ENCODE data around the gene EPX. TPM values are rescaled to one million over a fixed set of nuclear protein-coding genes. Genes with fewer than 3 reads are reported as not detected.

Gene EPX
- total and polyA plus RNA-seq, 3 donors from 2014 or later = not detected

- Histone ChIP-seq H3K9me3 (no peaks in the 10 kb centered on the region), H3K36me3 (ENCODE audit: low read depth, missing control alignments) (no peaks in the 10 kb centered on the region), H3K4me1 (no peaks in the 10 kb centered on the region), H3K4me3 (no peak within 1 kb of the TSS), H3K27ac (no peak within 1 kb of the TSS), H3K27me3 (no peaks in the 10 kb centered on the region)
- intact Hi-C loops (cut with DNase I; ENCODE audit: low total_unique reads) = no loop called here
- DNase-seq = no peak
- no peak for TF ChIP-seq POLR2A (IDR thresholded peaks at IDR 0.05)
- TF ChIP-seq CTCF (IDR thresholded peaks at IDR 0.05) = no peak
- WGBS, 2 donors = 83 to 84% methylated on average over 5 of the region's 5 CpGs
Measured at GRCh38 chr17:58238147-58238634, 45.7 kb downstream of the EPX start, which contains the start of gene LPO. LPO (plus strand) TSS chr17:58238584; CDS start chr17:58242980, 4,396 bp downstream.

GRCh38 chr17:58239987-58240386 lies 47.5 kb downstream of the EPX start:
- 50 to 66% methylated on average over 1 of the region's 1 CpG for WGBS, 2 donors
- Histone ChIP-seq H3K4me3 (no peak overlapping the region), H3K27ac (no peak overlapping the region), H3K9me3 (no peaks in the 10 kb centered on the region), H3K4me1 (no peaks in the 10 kb centered on the region), H3K36me3 (ENCODE audit: low read depth, missing control alignments) (no peaks in the 10 kb centered on the region), H3K27me3 (no peaks in the 10 kb centered on the region)
- DNase-seq = no peak
- TF ChIP-seq POLR2A (IDR thresholded peaks at IDR 0.05) = no peak
- TF ChIP-seq CTCF (IDR thresholded peaks at IDR 0.05) = no peak
- intact Hi-C loops (cut with DNase I; ENCODE audit: low total_unique reads) = no loop called here

- Histone ChIP-seq H3K4me1 (no peaks in the 10 kb centered on the region), H3K27me3 (no peaks in the 10 kb centered on the region), H3K9me3 (no peaks in the 10 kb centered on the region), H3K36me3 (ENCODE audit: low read depth, missing control alignments) (no peaks in the 10 kb centered on the region), H3K27ac (no peak overlapping the region), H3K4me3 (no peak overlapping the region)
- intact Hi-C loops (cut with DNase I; ENCODE audit: low total_unique reads) = no loop called here
- 38 to 49% methylated on average over 4 of the region's 4 CpGs for WGBS, 2 donors
- TF ChIP-seq CTCF (IDR thresholded peaks at IDR 0.05) (no peak), POLR2A (IDR thresholded peaks at IDR 0.05) (no peak)
- no peak for DNase-seq
Measured at GRCh38 chr17:58242171-58242784, 49.8 kb downstream of the EPX start.

- intact Hi-C loops (cut with DNase I; ENCODE audit: low total_unique reads) = no loop called here
- Histone ChIP-seq H3K36me3 (ENCODE audit: low read depth, missing control alignments) (no peaks in the 10 kb centered on the region), H3K27ac (no peak overlapping the region), H3K9me3 (no peaks in the 10 kb centered on the region), H3K4me3 (no peak overlapping the region), H3K27me3 (no peaks in the 10 kb centered on the region), H3K4me1 (no peaks in the 10 kb centered on the region)
- TF ChIP-seq CTCF (IDR thresholded peaks at IDR 0.05) (no peak), POLR2A (IDR thresholded peaks at IDR 0.05) (no peak)
- no peak for DNase-seq
- 59 to 66% methylated on average over 6 of the region's 6 CpGs for WGBS, 2 donors
Measured at GRCh38 chr17:58244963-58245362, 52.4 kb downstream of the EPX start.
